K562 (cell line): ENCODE measurements around the gene TSSK2. TPM values are rescaled to one million over a fixed set of nuclear protein-coding genes. Genes with fewer than 3 reads are reported as not detected.

ENCODE experiments used
- ATAC-seq: fragments of 200-7000 bp; cut with Tn5 transposase; 3 replicates; pipeline ENCODE4 v1.9.1; 2020; ENCODE audit warnings: moderate library complexity
- BruUV-seq: library from RNA; stranded (reverse); fragments of 400-500 nt; replicated peaks from 2 replicates; lab custom pipeline; 2021; lab: Mats Ljungman, UMichigan
- CTCF ChIA-PET: fragments of 300-600 bp; formaldehyde crosslinking; extraction: SDS; loops from one replicate; lab custom pipeline; 2021; ENCODE audit warnings: low intra/inter-chr PET ratio; lab: Yijun Ruan, JAX
- POLR2A ChIA-PET: fragments of 300-600, 350-650 bp; sonication (Branson Sonifier 250); formaldehyde crosslinking; extraction: SDS; loops from one replicate; lab custom pipeline; 2021; ENCODE audit warnings: antibody characterized with exemption, inconsistent platforms; lab: Yijun Ruan, JAX
- DNase-seq, 4 experiments: peaks; one replicate each; pipeline versions ENCODE4 v3.0.0 to v3.0.0-alpha.2; 2011 to 2018; ENCODE audit warnings: low spot score in 3 of 4, mixed read lengths in 3 of 4; ENCODE audit errors: extremely low read depth in 1 of 4
- FAIRE-seq: peaks from 2 replicates; lab custom pipeline; 2011; peaks lifted over from hg19 to GRCh38; lab: Jason Lieb, UNC
- H2AFZ ChIP-seq: 2 replicates; pipeline ENCODE4 v1.6.0; 2011; ENCODE audit warnings: low read depth, low read length, control low read depth, inconsistent platforms
- H3K27ac ChIP-seq: fragments of 200-600 bp; 3 replicates; pipeline ENCODE4 v1.8.0; 2011; ENCODE audit warnings: low read depth, mild to moderate bottlenecking, control low read depth, inconsistent platforms, low read length, moderate library complexity, mixed read lengths; ENCODE audit errors: extremely low read depth
- H3K27me3 ChIP-seq, 2 experiments: fragments of 300-600 bp in 1 of 2; 2 replicates in 1 of 2; 3 replicates in 1 of 2; pipeline versions ENCODE4 v1.6.0 to v1.8.0; 2011; ENCODE audit warnings: inconsistent platforms in 2 of 2, low read length in 2 of 2, mild to moderate bottlenecking in 1 of 2, mixed read lengths in 1 of 2, moderate library complexity in 1 of 2; ENCODE audit not compliant: control insufficient read depth in 2 of 2, insufficient read depth in 2 of 2
- H3K36me3 ChIP-seq: fragments of 300-600 bp; 3 replicates; pipeline ENCODE4 v1.8.0; 2011; ENCODE audit warnings: mild to moderate bottlenecking, low read length, inconsistent platforms; ENCODE audit not compliant: control insufficient read depth, insufficient read depth
- H3K4me1 ChIP-seq, 2 experiments: fragments of 200-600 bp in 1 of 2; replicated peaks in 1 of 2; 2 replicates in 1 of 2; 3 replicates in 1 of 2; pipeline versions ENCODE4 v1.5.1 to v1.8.0; 2011; ENCODE audit warnings: inconsistent platforms in 2 of 2, low read length in 2 of 2, mild to moderate bottlenecking in 1 of 2, mixed read lengths in 1 of 2, moderate library complexity in 1 of 2; ENCODE audit not compliant: control insufficient read depth in 2 of 2, insufficient read depth in 2 of 2
- H3K4me2 ChIP-seq: 2 replicates; pipeline ENCODE4 v1.6.1; 2011; ENCODE audit warnings: low read length, control low read depth, inconsistent platforms, mixed read lengths; ENCODE audit not compliant: insufficient read depth
- H3K4me3 ChIP-seq: fragments of 200-600 bp; sonication (generic), shearing (Covaris generic); 2 replicates; pipeline ENCODE4 v1.5.1; 2016; ENCODE audit warnings: control low read depth, inconsistent platforms
- H3K79me2 ChIP-seq: fragments of 200-600 bp; 3 replicates; pipeline ENCODE4 v1.8.0; 2011; ENCODE audit warnings: low read length, inconsistent platforms; ENCODE audit not compliant: control insufficient read depth, insufficient read depth
- H3K9ac ChIP-seq, 2 experiments: 2 replicates each; pipeline versions ENCODE4 v1.6.0 to v1.6.1; 2011; ENCODE audit warnings: low read depth in 2 of 2, low read length in 2 of 2, control low read depth in 1 of 2, inconsistent platforms in 1 of 2, mild to moderate bottlenecking in 1 of 2, mixed read lengths in 1 of 2; ENCODE audit not compliant: insufficient read depth in 1 of 2
- H3K9me1 ChIP-seq: one replicate; pipeline ENCODE4 v1.6.0; 2011; ENCODE audit warnings: inconsistent platforms, mild to moderate bottlenecking, low read length, moderate library complexity; ENCODE audit not compliant: control insufficient read depth, insufficient read depth
- H3K9me3 ChIP-seq: replicated peaks from 2 replicates; pipeline ENCODE4 v1.5.1; 2011; ENCODE audit warnings: low read depth, low read length, inconsistent platforms; ENCODE audit not compliant: control insufficient read depth, insufficient read depth
- H4K20me1 ChIP-seq: replicated peaks from 2 replicates; pipeline ENCODE4 v1.6.1; 2011; ENCODE audit warnings: low read length, inconsistent platforms, mixed read lengths; ENCODE audit not compliant: control insufficient read depth, insufficient read depth
- ATF7 ChIP-seq: fragments of 450-650 bp; IDR thresholded peaks from 2 replicates; pipeline ENCODE4 v1.7.1; 2014; ENCODE audit warnings: mild to moderate bottlenecking, moderate library complexity
- PML ChIP-seq: IDR thresholded peaks from 2 replicates; pipeline ENCODE4 v1.6.1; 2012; ENCODE audit warnings: low read length, inconsistent platforms
- SRSF3 ChIP-seq: fragments of 200-400 bp; formaldehyde crosslinking; IDR thresholded peaks from 2 replicates; pipeline ENCODE4 v1.6.1; 2016; ENCODE audit warnings: mild to moderate bottlenecking, low read length, moderate library complexity; ENCODE audit not compliant: insufficient read depth
- TAF1 ChIP-seq: IDR thresholded peaks from 2 replicates; pipeline ENCODE4 v1.6.1; 2011; ENCODE audit warnings: mild to moderate bottlenecking, low read length, moderate library complexity; ENCODE audit not compliant: insufficient read depth, control insufficient read depth, severe bottlenecking; ENCODE audit errors: extremely low read depth
- TAF9B ChIP-seq: fragments of 450-650 bp; IDR thresholded peaks from 2 replicates; pipeline ENCODE4 v1.6.1; 2018; ENCODE audit warnings: mild to moderate bottlenecking; ENCODE audit not compliant: partially characterized antibody
- WGBS: fragments of 100-300 bp; shearing (Covaris generic); methylation state at CpG from one replicate; pipeline ENCODE4 v1.1.6; 2016; ENCODE audit warnings: low coverage, mixed read lengths; ENCODE audit not compliant: insufficient coverage; ENCODE audit errors: missing lambda C conversion rate; 5-methylcytosine and 5-hydroxymethylcytosine counted together
- in situ Hi-C: fragments of 300-500 bp; cut with MboI; formaldehyde crosslinking; loops from 4 replicates; pipeline ENCODE4 v1.15.0; 2018; ENCODE audit warnings: inconsistent platforms, mixed read lengths
- intact Hi-C: fragments of 100-400 bp; cut with micrococcal nuclease; formaldehyde crosslinking; loops from 2 replicates; pipeline ENCODE4 v1.14.2; 2022
- polyA plus RNA-seq, 8 experiments: library from polyadenylated mRNA; depleted of rRNA in 4 of 8; stranded (reverse) in 5 of 8; unstranded in 3 of 8; fragments of >200 nt; fragmentation: Nextera tagmentation in 2 of 8; fragmentation: Illumina TruSeq in 1 of 8; extraction: Ambion mirVana in 2 of 8; extraction: Trizol in 1 of 8; gene quantifications; 2 replicates each; pipeline versions ENCODE4 v1.2.1 to v1.2.3, GENCODE V29; 2011 to 2014; ENCODE audit warnings: inconsistent platforms in 1 of 8, missing spikeins in 1 of 8
- total RNA-seq, 7 experiments: library from RNA; depleted of rRNA in 6 of 7; stranded (reverse); fragments of >200 nt in 6 of 7; fragmentation: Illumina TruSeq in 2 of 7; extraction: Trizol in 2 of 7; gene quantifications; 2 replicates each; pipeline versions ENCODE4 v1.2.1 to v1.2.3, GENCODE V29; 2011 to 2021; ENCODE audit warnings: low replicate concordance in 1 of 7
- TF ChIP-seq, protein P1 (sequence below): fragments of 250-450 bp; sonication (Bioruptor Pico); IDR thresholded peaks from 2 replicates; pipeline ENCODE4 v1.4.0; 2020; ENCODE audit warnings: mild to moderate bottlenecking, moderate library complexity
- TF ChIP-seq, protein P2 (sequence below): sonication (generic); formaldehyde crosslinking; IDR thresholded peaks from 2 replicates; pipeline ENCODE4 v1.8.0; 2022; ENCODE audit warnings: mild to moderate bottlenecking, missing genetic modification reagents
- TF ChIP-seq, protein P3 (sequence below): fragments of 450-650 bp; IDR thresholded peaks from 2 replicates; pipeline ENCODE4 v1.6.1; 2016
- TF ChIP-seq, protein P4 (sequence below), 2 experiments: fragments of 450-650 bp; IDR thresholded peaks; 2 replicates each; pipeline ENCODE4 v1.6.1; 2018; ENCODE audit warnings: mild to moderate bottlenecking in 2 of 2, low read depth in 1 of 2; ENCODE audit not compliant: partially characterized antibody in 2 of 2

Gene TSSK2
- total and polyA plus RNA-seq, 9 of the 15 experiments (the other 6 are each of a cell fraction or from before 2014, with no cell fraction given), result 0.04 TPM; not detected in 8

DNA sequence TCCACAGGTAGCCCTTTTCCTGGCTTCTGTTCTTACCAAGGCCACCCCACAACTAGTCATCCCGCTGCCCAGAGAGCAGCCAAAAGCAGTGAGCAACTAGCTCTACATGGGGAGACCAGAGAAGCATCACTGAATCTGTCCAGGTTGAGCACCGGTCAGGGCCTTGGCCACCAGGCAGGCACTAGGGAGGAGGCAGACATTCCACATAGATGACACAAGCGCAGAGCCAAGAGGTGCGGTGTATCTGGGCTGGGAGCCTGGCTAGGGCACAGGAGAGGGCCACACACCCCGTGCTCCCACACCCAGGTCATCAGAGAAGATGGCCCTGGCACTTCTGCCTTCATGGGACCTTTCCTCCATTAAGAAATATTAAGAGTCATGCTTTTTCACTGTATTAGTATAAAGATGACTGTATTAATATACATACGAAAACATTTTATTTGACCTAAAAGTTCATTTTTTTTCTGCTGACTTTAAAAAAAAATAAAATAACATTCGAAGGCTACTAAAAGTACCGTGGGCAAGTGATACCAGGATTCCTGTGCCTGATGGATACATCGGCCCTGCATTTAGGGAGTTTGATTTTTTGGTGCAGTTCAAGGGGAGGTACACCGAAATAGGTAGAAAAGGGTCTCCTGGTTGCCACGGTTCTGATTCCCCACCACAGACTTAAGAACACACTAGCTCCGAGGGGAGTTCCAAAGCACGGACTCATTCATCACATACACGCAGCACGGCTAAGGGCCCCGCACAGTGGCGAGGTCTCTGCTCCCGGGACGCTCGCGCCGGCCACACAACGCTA is 10.1 kb upstream of the TSSK2 start:
- WGBS, result 13% methylated on average over 23 of the region's 23 CpGs
- Histone ChIP-seq H3K4me3 (peak overlapping the region; percentile 77), H3K4me1 (peaks cover 31 to 45% of the 10 kb centered on the region in 2 experiments), H3K27ac (peak overlapping the region; percentile 77), H2AFZ (peak overlapping the region; percentile 93; the same call in 1 of the 2 replicates), H3K36me3 (peaks cover 41% of the 10 kb centered on the region), H3K9me1 (peaks cover 24% of the 10 kb centered on the region), H4K20me1 (peaks cover 53% of the 10 kb centered on the region), H3K4me2 (peak overlapping the region; percentile 96), H3K9me3 (no peaks in the 10 kb centered on the region), H3K79me2 (peaks cover 62% of the 10 kb centered on the region), H3K9ac (peak overlapping the region; percentile 76 to 99), H3K27me3 (peaks cover 15 to 18% of the 10 kb centered on the region in 2 experiments; a peak in 4 of 5 replicates)
- ATAC-seq (peak; percentile 68), DNase-seq (peak; percentile 74 to 82 (median 78)), FAIRE-seq (peak; percentile 26)
- POLR2A ChIA-PET, result interaction anchor here (0.6 to 9.0 kb wide), 11 partner anchors 9 to 1289 kb away, joined by 3 to 67 read pairs (median 4); partner anchors contain the start of genes CDC45 and ESS2
- in situ Hi-C loops, result no loop called here
- intact Hi-C loops, result loop anchor here (5.0 to 10.0 kb wide), 3 partner anchors 311 to 504 kb away; partner anchors contain the start of genes CDC45, HIRA, MRPL40 and UFD1
- CTCF ChIA-PET, result interaction anchor here (0.7 kb wide), 1 partner anchor 597 kb away, joined by 3 read pairs; no protein-coding TSS in a partner anchor
- BruUV-seq, result TSS peak; percentile 51
- TF ChIP-seq ATF7, result peak; percentile 9; the same call in 1 of the 2 replicates
- no peak for TF ChIP-seq SRSF3
- TF ChIP-seq, protein P1, sequence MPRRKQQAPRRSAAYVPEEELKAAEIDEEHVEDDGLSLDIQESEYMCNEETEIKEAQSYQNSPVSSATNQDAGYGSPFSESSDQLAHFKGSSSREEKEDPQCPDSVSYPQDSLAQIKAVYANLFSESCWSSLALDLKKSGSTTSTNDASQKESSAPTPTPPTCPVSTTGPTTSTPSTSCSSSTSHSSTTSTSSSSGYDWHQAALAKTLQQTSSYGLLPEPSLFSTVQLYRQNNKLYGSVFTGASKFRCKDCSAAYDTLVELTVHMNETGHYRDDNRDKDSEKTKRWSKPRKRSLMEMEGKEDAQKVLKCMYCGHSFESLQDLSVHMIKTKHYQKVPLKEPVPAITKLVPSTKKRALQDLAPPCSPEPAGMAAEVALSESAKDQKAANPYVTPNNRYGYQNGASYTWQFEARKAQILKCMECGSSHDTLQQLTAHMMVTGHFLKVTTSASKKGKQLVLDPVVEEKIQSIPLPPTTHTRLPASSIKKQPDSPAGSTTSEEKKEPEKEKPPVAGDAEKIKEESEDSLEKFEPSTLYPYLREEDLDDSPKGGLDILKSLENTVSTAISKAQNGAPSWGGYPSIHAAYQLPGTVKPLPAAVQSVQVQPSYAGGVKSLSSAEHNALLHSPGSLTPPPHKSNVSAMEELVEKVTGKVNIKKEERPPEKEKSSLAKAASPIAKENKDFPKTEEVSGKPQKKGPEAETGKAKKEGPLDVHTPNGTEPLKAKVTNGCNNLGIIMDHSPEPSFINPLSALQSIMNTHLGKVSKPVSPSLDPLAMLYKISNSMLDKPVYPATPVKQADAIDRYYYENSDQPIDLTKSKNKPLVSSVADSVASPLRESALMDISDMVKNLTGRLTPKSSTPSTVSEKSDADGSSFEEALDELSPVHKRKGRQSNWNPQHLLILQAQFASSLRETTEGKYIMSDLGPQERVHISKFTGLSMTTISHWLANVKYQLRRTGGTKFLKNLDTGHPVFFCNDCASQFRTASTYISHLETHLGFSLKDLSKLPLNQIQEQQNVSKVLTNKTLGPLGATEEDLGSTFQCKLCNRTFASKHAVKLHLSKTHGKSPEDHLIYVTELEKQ (CRISPR knock-in tag), result no peak
- TF ChIP-seq, protein P2, sequence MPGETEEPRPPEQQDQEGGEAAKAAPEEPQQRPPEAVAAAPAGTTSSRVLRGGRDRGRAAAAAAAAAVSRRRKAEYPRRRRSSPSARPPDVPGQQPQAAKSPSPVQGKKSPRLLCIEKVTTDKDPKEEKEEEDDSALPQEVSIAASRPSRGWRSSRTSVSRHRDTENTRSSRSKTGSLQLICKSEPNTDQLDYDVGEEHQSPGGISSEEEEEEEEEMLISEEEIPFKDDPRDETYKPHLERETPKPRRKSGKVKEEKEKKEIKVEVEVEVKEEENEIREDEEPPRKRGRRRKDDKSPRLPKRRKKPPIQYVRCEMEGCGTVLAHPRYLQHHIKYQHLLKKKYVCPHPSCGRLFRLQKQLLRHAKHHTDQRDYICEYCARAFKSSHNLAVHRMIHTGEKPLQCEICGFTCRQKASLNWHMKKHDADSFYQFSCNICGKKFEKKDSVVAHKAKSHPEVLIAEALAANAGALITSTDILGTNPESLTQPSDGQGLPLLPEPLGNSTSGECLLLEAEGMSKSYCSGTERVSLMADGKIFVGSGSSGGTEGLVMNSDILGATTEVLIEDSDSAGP, result no peak
- TF ChIP-seq, protein P3, sequence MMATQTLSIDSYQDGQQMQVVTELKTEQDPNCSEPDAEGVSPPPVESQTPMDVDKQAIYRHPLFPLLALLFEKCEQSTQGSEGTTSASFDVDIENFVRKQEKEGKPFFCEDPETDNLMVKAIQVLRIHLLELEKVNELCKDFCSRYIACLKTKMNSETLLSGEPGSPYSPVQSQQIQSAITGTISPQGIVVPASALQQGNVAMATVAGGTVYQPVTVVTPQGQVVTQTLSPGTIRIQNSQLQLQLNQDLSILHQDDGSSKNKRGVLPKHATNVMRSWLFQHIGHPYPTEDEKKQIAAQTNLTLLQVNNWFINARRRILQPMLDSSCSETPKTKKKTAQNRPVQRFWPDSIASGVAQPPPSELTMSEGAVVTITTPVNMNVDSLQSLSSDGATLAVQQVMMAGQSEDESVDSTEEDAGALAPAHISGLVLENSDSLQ, result no peak
- TF ChIP-seq PML, result peak; percentile 49
- no peak for TF ChIP-seq TAF1
- TF ChIP-seq, protein P4, sequence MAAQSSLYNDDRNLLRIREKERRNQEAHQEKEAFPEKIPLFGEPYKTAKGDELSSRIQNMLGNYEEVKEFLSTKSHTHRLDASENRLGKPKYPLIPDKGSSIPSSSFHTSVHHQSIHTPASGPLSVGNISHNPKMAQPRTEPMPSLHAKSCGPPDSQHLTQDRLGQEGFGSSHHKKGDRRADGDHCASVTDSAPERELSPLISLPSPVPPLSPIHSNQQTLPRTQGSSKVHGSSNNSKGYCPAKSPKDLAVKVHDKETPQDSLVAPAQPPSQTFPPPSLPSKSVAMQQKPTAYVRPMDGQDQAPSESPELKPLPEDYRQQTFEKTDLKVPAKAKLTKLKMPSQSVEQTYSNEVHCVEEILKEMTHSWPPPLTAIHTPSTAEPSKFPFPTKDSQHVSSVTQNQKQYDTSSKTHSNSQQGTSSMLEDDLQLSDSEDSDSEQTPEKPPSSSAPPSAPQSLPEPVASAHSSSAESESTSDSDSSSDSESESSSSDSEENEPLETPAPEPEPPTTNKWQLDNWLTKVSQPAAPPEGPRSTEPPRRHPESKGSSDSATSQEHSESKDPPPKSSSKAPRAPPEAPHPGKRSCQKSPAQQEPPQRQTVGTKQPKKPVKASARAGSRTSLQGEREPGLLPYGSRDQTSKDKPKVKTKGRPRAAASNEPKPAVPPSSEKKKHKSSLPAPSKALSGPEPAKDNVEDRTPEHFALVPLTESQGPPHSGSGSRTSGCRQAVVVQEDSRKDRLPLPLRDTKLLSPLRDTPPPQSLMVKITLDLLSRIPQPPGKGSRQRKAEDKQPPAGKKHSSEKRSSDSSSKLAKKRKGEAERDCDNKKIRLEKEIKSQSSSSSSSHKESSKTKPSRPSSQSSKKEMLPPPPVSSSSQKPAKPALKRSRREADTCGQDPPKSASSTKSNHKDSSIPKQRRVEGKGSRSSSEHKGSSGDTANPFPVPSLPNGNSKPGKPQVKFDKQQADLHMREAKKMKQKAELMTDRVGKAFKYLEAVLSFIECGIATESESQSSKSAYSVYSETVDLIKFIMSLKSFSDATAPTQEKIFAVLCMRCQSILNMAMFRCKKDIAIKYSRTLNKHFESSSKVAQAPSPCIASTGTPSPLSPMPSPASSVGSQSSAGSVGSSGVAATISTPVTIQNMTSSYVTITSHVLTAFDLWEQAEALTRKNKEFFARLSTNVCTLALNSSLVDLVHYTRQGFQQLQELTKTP (IDR thresholded peaks at IDR 0.05; ENCODE audit: low read depth in 1 of 2, partially characterized antibody in 2 of 2), result no peak
- no peak for TF ChIP-seq TAF9B
